Mucosa of stomach (tissue), 1 donor: ENCODE results near the gene POLR3K.
A peak's percentile ranks its signal among the peaks of the same experiment; 100 is the strongest.

Experiments used
- H3K27me3 ChIP-seq: one replicate; pipeline ENCODE4 v1.7.0; 2013; ENCODE audit warnings: mild to moderate bottlenecking, low read length; ENCODE audit not compliant: control insufficient read depth, insufficient read depth
- H3K36me3 ChIP-seq: one replicate; pipeline ENCODE4 v1.7.0; 2013; ENCODE audit warnings: low read length; ENCODE audit not compliant: control insufficient read depth, insufficient read depth
- H3K4me1 ChIP-seq: one replicate; pipeline ENCODE4 v1.7.0; 2013; ENCODE audit warnings: mild to moderate bottlenecking, low read length; ENCODE audit not compliant: control insufficient read depth, insufficient read depth
- H3K4me3 ChIP-seq: one replicate; pipeline ENCODE4 v1.7.0; 2013; ENCODE audit warnings: low read length
- H3K9ac ChIP-seq: one replicate; pipeline ENCODE4 v1.7.0; 2013; ENCODE audit warnings: mild to moderate bottlenecking, low read length, moderate library complexity
- H3K9me3 ChIP-seq: one replicate; pipeline ENCODE4 v1.7.0; 2013; ENCODE audit warnings: mild to moderate bottlenecking, low read length, moderate library complexity; ENCODE audit not compliant: control insufficient read depth
- donor health status: Pancreatic carcinoma.

The POLR3K gene

GRCh38 chr16:86483-86952 is 33.1 kb upstream of the POLR3K start:
- Histone ChIP-seq H3K9ac (no peak overlapping the region), H3K36me3 (no peaks in the 10 kb centered on the region), H3K9me3 (no peaks in the 10 kb centered on the region), H3K27me3 (no peaks in the 10 kb centered on the region), H3K4me3 (no peak overlapping the region), H3K4me1 (peaks cover 25% of the 10 kb centered on the region)

GRCh38 chr16:85865-86264 is 32.5 kb upstream of the POLR3K start:
- Histone ChIP-seq H3K4me3 (no peak overlapping the region), H3K9ac (no peak overlapping the region), H3K9me3 (no peaks in the 10 kb centered on the region), H3K4me1 (peaks cover 28% of the 10 kb centered on the region), H3K27me3 (no peaks in the 10 kb centered on the region), H3K36me3 (no peaks in the 10 kb centered on the region)

- Histone ChIP-seq H3K4me3 (no peak overlapping the region), H3K9me3 (no peaks in the 10 kb centered on the region), H3K27me3 (no peaks in the 10 kb centered on the region), H3K36me3 (no peaks in the 10 kb centered on the region), H3K4me1 (peaks cover 30% of the 10 kb centered on the region), H3K9ac (no peak overlapping the region)
These were observed 32.0 kb upstream of the POLR3K start for GRCh38 chr16:85407-85782.

GRCh38 chr16:84718-85406 is 31.5 kb upstream of the POLR3K start:
- Histone ChIP-seq H3K9ac (peak overlapping the region; percentile 37), H3K27me3 (no peaks in the 10 kb centered on the region), H3K36me3 (no peaks in the 10 kb centered on the region), H3K9me3 (no peaks in the 10 kb centered on the region), H3K4me3 (no peak overlapping the region), H3K4me1 (peaks cover 30% of the 10 kb centered on the region)

GRCh38 chr16:83781-84615 is 30.6 kb upstream of the POLR3K start:
- Histone ChIP-seq H3K4me1 (peaks cover 37% of the 10 kb centered on the region), H3K9ac (peak overlapping the region; percentile 37), H3K9me3 (no peaks in the 10 kb centered on the region), H3K36me3 (no peaks in the 10 kb centered on the region), H3K27me3 (no peaks in the 10 kb centered on the region), H3K4me3 (no peak overlapping the region)

GRCh38 chr16:83060-83603 is 29.7 kb upstream of the POLR3K start:
- H3K4me3 ChIP-seq: no peak overlapping the region
- peaks cover 42% of the 10 kb centered on the region for H3K4me1 ChIP-seq
- H3K27me3 ChIP-seq: no peaks in the 10 kb centered on the region
- no peaks in the 10 kb centered on the region for H3K9me3 ChIP-seq
- H3K9ac ChIP-seq: no peak overlapping the region
- H3K36me3 ChIP-seq: no peaks in the 10 kb centered on the region

GRCh38 chr16:79151-80054 is 26.0 kb upstream of the POLR3K start:
- Histone ChIP-seq H3K4me1 (peaks cover 54% of the 10 kb centered on the region), H3K9ac (peak overlapping the region; percentile 71), H3K9me3 (no peaks in the 10 kb centered on the region), H3K36me3 (no peaks in the 10 kb centered on the region), H3K27me3 (no peaks in the 10 kb centered on the region), H3K4me3 (no peak overlapping the region)

- Histone ChIP-seq H3K36me3 (no peaks in the 10 kb centered on the region), H3K9me3 (no peaks in the 10 kb centered on the region), H3K4me3 (peak overlapping the region; percentile 66), H3K27me3 (no peaks in the 10 kb centered on the region), H3K4me1 (peaks cover 52% of the 10 kb centered on the region), H3K9ac (peak overlapping the region; percentile 71)
These were observed 25.2 kb upstream of the POLR3K start for GRCh38 chr16:78444-79150.

- peaks cover 58% of the 10 kb centered on the region for H3K4me1 ChIP-seq
- peak within 1 kb of the TSS; percentile 71 for H3K9ac ChIP-seq
- H3K36me3 ChIP-seq: no peaks in the 10 kb centered on the region
- peaks cover 6% of the 10 kb centered on the region for H3K27me3 ChIP-seq
- peak within 1 kb of the TSS; percentile 66 for H3K4me3 ChIP-seq
- no peaks in the 10 kb centered on the region for H3K9me3 ChIP-seq
These were observed 24.5 kb upstream of the POLR3K start, which contains the start of gene MPG for GRCh38 chr16:77807-78443. MPG (plus strand) TSS chr16:78225; CDS start chr16:78310, 85 bp downstream.

- Histone ChIP-seq H3K27me3 (peaks cover 9% of the 10 kb centered on the region), H3K9me3 (no peaks in the 10 kb centered on the region), H3K9ac (peak overlapping the region; percentile 71), H3K4me1 (peaks cover 63% of the 10 kb centered on the region), H3K36me3 (no peaks in the 10 kb centered on the region), H3K4me3 (peak overlapping the region; percentile 41)
These were observed 23.9 kb upstream of the POLR3K start for GRCh38 chr16:77273-77806.
